KBM-7 (cell line): Measurements from ENCODE around the gene AHSA1.

Experiments
- DNase-seq: peaks from one replicate; pipeline ENCODE4 v3.0.0-alpha.2; 2015
- in situ Hi-C: fragments of 300-500 bp; cut with MboI; formaldehyde crosslinking; loops from 2 replicates; pipeline ENCODE4 v1.14.3; 2020; ENCODE audit warnings: low sequenced_read_pairs, low pct_unique_long_range_greater_than_20kb, mixed read lengths

The AHSA1 gene

DNA sequence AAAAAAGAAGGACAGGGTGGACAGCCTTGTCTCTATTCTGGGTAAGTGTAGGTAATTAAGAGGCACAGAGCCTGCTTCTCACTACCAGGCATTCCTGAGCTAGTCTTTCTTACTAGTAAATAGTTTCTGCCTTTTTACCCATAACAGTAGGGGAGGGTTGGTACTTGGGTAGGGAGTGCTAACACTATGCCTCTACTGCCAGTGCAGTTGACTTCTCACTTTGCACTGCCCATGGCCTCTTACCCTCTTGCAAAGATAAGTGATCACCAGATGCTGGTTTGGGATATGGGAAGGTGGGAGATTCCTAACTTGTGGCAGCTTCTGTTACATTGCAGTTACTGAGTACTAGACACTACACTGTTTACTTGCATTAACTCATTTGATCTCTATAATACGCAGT, 11.6 kb downstream of the AHSA1 start:
- in situ Hi-C loops: no loop called here
- no peak for DNase-seq

DNA sequence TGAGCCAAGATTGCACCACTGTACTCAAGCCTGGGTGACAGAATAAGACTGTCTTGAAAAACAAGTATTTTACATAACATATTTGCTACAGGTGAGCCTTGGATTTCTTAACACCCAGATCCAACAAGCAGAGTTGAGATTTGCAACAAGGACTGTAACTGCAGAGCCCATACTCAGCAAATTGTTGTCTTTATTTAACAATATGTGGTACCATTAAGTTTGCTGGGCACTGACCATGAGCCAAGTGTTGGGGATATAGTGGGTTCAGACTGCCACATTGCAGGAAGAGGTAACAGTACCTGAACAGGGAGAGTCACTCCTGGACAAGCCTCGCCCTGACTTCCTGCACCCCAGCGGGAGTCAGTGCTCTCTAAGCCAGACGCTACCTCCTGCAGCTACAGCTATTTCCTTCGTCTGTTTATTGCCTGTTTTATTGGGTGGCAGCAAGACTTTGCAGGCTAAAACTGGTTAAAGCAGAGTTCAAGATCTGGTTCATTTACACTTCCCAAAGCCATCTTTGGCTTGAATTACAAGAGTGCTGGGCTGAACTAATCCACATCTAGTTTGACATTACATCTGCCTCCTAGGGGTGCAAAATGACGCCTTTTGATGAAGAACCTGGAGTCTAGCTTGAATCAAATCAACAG, 12.5 kb downstream of the AHSA1 start:
- no peak for DNase-seq

DNA sequence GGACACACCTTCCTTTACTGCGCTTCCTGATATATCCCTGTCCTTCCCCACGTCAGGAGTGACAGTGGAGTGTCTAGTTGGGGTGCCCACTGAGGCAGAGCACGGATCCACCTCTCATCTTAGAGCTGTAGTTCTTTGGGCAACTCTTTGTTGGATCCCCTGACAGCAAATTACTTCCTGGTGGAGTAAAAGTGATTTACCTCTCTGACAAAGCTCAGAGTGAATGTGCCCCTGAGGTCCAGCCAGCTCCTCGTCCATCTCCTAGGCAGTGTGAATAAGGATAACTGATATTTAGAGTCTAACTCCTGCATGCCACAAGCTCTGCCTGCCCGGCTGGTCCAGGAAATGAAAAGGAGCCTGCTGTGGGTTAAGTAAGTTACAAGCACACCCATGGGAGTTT, 16.0 kb downstream of the AHSA1 start:
- no peak for DNase-seq

More for the DNA sequence above, 12.5 kb downstream of the AHSA1 start:
- in situ Hi-C loops: no loop called here

DNA sequence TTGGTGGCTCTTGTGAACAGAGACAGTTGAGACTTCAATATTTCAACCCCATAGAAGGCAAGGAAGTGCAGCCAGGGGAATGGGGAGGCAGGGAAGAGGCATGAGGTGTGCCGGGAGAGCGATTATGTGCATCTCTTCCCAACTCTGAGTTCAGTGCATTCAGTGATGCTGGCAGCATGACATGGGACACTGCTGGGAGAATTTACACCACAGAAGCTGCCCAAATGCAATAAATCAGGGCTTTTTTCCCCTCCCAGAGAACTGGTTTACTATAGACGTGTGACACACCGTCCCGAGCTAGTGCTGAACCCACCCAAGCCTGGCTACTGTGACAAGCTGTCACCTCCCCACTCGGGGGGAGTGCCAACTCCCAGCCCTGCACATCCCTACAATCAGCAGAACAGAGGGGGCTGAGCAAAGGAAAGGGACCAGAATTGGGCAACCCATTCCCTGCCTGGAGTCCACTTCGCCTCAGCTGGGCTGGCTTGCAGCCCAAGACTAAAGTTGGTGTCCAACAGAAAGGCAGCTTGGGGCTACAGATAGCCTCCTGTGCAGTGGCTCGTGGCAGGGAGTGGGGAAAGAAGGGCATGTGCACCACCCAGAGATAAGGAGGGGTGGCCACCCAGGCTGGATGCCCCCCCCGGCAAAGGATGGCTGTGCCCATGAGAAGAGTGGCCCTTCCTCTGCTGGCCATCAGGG, 16.7 kb downstream of the AHSA1 start:
- in situ Hi-C loops: no loop called here
- no peak for DNase-seq

More for the DNA sequence above, 16.0 kb downstream of the AHSA1 start:
- in situ Hi-C loops: no loop called here

DNA sequence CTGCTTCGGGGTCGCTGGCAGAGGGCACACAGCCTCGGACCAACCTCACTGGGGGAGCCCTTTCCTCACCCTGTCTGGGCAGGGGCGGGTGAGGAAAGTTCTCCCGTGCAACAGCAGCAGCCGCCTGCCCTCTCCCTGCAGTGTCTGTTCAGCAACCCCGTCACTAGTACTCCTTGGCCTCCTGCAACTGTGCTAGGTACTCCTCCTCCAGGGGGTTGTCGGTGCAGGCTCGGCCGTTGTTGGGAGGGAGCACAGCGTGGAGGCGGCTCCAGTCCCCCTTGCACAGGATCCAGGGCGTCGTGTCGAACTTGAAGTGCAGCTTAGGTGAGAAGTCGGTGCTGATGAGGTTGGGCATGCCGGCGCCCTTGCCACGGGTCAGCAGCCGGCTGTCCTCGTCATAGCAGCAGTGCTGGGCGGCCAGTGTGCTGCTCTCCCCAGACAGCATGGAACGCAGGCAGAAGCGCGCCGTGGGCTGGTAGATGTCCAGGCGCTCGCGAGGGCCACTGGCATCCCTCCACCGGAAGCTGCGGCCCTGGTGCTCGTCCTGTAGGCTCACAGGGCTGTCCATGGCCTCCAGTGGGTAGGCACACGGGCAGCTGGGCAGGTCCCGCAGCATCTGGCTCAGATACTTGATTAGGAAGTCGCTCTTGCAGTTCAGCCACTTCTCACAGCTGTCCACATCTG, 17.7 kb downstream of the AHSA1 start:
- DNase-seq: no peak
- in situ Hi-C loops: no loop called here

DNA sequence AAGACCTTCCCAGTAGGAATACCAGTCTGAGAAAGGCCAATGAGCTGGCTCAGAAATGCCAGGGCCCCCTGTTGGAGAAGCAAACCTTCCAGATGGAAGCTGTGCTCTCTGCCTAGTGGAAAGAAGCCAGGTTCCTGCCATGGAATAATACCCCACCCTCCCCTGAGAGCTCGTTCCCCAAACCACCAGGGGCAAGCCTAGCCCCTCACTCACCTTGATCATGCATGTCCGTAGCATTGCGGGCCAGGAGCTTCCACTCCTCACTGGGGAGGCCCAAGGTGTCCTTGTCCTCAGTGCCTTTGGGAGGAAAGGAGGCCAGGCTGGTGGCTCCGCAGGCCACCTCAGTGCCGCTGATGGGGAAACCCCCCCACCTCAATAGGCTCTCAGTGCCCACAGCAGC, 20.1 kb downstream of the AHSA1 start:
- in situ Hi-C loops: no loop called here
- DNase-seq: no peak

DNA sequence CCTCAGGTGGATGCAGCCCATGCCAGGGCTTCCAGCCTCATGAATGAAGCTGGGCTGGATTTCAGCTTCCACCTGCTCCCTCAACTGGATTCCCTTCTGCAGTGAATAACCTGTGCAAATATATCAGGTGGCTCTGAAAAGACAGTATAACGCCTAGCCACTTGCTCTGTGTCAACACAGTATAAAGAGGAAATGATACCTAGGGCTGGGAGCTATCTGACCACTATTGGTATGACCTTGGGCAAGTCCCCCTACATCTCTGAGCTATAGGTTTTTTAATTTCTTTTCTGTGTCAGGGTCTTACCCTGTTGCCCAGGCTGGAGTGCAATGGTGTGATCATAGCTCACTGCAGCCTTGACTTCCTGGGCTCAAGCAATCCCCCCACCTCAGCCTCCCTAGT, 20.9 kb downstream of the AHSA1 start:
- in situ Hi-C loops: no loop called here
- DNase-seq: no peak

DNA sequence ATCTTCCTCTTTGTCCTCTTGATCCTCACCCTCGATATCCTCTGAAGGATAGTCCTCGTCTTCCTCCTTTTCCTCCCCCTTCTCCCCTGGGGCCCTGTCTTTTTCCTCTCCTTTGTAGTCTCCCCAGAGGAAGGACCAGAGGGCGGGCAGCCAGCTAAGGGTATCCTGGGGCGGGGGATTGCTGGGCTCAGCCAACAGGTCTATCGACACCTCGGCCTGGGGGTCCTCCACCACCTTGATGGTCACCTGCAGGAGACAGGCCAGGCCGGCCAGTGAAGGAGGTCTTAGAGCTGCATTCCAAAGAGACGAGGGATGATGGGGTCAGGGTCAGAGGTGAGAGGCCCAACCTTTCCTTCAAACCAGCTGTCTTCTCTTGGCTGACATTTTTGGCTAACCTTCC, 24.5 kb downstream of the AHSA1 start:
- in situ Hi-C loops: no loop called here
- no peak for DNase-seq

DNA sequence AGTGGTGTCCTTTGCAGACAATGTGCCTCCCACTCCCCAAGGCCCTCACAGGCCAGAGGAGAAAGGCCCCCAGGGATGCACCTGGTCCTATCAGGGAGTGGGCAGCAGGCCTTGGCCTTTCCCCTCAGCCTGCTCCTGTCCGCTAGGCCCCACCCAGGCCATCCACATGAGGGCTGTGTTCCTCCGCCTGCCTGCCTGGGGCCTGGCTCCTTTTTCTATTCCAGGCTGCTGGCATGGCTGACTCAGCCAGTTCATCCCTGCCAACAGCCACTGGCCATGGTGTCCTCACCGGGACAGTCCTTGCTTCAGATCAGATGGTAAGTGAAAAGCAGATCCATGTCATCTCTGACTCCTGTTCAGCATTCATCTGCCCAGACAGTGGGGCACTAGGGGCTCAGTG, 27.4 kb downstream of the AHSA1 start:
- DNase-seq: no peak
- in situ Hi-C loops: no loop called here

DNA sequence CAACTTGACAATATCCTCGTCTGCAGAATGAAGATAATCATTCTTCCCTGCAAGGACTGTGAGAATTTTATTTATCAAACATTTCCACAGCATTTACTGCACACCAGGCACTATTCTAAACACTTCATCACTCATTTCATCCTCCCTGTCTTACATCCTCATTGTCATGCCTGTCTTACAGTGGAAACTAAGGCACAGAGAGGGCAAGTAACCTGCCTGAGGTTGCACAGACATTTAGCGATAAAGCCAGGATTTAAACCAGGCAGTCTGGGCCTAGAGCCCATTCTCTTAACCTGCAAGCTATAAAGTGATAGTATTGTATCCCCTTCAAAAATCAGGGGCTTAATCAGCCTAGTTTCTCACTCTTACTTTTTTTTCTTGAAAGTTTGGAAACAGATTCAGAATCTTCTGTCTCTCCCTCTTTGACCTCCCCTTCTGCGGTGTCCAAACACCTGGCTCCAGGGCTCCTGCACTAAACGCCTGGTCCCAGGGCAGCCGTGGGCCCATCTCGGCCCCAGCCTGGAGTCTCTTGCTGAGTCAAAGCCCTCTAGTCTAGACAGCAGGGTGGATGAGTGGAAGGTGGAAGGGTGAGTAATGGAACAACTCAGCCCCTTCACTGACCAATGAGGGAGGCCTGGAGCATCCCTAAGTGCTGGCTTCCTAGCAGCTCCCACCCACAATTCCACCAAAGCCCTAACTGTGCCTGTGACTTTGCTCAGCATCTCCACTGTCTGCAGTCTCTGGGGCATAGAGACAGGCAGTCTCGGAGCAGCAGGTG, 28.2 kb downstream of the AHSA1 start:
- in situ Hi-C loops: no loop called here
- DNase-seq: no peak

DNA sequence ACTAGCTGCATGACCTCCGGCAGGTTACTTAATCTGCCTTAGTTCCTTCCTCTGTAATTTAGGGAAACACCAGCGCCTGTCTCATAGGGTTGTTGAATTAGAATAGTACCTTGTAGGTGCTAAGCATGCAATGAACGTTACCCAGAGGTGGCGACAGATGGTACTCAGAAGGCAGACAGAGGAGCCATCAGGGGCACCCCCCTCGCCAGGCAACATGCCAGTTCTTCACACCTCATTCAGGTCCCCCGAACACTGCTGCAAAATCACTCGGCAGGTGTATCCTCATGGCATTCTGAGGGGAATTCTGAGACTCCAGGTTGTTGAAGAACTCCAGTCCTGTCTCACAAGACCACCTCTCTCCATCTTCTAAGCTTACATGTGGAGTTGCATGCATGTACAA, 30.7 kb downstream of the AHSA1 start:
- no peak for DNase-seq

DNA sequence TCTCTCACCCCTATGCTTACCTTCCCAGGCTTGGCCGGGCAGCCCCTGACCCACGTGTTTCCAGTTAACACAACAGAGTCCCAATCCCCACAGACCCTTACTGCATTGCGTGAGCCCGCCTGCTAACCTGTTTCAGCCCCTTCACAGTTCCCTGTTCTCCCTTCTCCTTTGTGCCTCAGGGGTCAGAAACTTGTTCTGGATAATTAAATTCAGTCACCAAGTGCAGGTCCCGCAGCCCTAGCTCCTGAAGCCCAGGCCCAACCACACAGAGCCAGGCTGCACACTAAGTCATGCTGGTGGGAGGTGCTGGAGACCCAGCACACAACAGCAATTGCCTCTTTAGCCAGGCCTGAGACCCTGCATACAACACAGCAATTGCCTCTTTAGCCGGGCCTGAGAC, 31.1 kb downstream of the AHSA1 start:
- DNase-seq: no peak
- in situ Hi-C loops: no loop called here

More for the DNA sequence above, 30.7 kb downstream of the AHSA1 start:
- in situ Hi-C loops: no loop called here

DNA sequence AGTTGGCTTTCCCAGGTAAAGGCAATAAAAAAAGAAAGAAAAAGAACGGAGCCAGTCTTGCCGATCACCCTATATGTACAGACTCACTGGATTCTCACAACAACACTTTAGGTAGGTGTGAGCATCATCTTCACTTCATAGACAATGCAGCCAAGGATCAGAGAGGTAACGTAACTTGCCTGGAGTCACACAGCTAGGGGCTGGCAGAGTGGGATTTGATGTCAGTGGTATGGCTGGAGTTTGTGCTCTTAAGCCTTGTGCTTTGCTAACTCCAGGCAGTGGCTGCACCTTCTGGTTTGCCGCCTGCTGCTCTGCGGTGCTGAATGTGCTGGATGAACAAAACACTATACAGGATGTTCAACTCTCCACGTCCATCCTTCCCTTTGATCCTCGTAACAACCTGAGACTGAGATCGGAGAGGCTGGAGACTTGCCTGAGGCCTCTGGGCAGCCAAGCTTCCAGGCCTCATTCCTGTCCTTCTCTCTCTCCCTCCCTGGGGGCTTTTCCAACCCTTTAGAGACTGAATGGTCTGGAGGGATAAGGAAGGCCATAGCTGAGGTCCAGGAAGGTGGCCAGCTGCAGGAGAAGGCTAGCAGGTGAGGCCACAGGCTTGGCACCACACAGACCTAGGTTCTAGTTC, 32.6 kb downstream of the AHSA1 start:
- DNase-seq: no peak
- in situ Hi-C loops: no loop called here

DNA sequence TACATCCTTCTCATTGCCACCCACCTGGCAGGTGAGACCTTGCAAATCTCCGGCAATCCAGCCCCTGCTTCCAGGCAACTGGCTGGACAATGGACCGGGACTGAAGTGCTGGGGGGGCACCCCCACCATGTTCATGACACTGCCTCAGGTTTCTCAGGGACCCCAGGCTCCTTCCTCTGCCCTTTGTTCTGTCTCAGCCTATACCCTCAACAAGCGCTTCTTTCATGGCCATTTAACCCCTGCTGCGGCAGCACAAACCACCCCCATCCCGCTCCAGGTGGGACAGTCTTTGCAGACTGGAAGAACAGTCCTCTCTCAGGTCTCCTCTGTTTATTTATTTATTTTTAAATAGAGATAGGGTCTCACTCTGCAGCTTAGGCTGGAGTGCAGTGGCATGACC, 33.2 kb downstream of the AHSA1 start:
- in situ Hi-C loops: no loop called here
- DNase-seq: no peak

DNA sequence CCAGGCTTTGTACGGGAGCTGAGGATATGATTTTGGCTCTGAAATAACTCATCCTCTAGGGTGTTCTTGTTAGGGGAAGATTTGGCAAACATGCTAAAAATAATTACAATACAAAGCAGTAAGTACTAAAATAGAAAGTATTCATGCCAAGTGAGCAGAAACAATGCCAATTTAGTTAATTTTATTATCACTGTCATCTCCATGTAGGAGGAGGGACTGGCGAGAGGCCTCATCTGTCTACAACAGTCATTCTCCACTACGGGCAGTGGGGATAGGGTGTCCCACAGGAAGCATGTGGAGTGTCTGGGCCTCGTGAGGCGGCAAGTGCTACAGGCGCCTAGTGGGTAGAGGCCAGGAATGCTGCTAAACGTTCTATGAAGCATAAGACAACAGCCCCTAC, 37.4 kb downstream of the AHSA1 start:
- DNase-seq: no peak
- in situ Hi-C loops: no loop called here

DNA sequence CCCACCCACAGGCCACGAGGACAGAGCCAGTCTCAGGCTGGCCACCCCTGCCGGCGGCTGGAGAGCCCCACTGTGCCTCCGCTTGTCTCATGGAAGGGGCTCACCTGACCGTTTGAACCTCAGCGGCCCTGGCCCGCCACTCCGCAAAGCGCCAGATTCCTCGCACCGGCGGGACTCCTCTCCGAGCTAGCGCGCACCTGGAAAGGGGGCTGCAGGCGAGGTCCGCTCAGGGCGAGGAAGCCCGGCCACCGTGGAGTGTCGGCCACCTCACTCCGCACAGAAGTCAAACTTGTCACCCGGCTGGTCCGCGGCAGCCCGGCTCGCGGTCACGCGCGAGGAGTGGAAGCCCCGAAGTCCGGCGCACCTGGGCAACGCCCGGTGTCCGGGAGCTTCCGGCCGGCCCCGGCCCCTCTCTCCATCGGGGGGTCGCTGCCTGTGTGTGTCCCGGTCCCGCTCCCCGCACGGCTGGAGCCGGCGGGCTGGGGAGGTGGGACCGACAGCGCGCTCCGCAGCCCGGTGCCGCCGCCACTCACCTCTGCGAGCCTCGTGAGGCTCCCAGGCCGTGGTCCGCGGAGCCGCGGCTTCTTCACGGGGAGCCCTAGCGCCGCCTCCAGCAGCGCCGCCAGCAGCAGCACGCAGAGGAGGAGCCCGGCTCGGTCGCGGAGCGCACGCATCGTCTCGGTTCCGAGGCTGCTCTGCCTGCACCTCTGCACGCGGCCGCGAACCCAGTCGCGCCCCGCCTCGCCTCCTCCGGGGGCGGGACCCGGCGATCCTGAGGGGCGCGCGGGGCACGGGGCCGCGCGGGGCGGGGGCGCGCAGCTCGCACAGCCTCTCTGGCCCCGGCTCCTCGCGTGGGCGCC, 40.5 kb downstream of the AHSA1 start, which contains the start of gene ISM2:
Gene ISM2, minus strand, starts transcription at position 697 of the 860 bp plus-strand sequence. Its CDS starts 23 bp downstream, at position 674.
- peak; percentile 46 for DNase-seq
- in situ Hi-C loops: no loop called here

DNA sequence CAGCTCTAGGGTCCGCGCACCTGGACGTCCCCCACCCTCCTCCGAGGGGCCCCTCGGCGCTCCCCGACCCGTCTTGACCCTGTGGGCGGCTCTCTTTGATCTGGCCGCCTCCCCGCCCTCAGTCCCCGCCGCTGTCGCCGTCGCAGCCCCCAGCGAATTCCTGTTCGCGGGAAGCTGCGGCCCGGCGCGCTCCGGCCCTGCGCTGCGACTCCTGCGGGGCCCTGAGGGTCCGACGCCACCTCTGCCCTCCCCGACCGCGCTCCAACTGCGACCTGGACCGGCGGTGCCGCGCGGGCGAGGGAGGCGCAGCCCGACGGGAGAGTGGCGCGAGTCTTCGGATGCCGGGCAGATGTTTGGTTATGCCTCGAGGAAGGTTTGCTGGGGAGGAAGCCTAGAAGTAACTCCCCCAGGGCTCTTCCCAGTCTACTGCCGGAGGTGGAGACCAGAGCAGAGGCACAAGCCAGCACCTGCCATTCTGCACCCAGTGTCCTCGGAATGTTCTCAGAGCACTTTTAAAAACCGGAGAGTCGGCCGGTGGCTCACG, 41.2 kb downstream of the AHSA1 start:
- DNase-seq: peak; percentile 38
- in situ Hi-C loops: no loop called here

DNA sequence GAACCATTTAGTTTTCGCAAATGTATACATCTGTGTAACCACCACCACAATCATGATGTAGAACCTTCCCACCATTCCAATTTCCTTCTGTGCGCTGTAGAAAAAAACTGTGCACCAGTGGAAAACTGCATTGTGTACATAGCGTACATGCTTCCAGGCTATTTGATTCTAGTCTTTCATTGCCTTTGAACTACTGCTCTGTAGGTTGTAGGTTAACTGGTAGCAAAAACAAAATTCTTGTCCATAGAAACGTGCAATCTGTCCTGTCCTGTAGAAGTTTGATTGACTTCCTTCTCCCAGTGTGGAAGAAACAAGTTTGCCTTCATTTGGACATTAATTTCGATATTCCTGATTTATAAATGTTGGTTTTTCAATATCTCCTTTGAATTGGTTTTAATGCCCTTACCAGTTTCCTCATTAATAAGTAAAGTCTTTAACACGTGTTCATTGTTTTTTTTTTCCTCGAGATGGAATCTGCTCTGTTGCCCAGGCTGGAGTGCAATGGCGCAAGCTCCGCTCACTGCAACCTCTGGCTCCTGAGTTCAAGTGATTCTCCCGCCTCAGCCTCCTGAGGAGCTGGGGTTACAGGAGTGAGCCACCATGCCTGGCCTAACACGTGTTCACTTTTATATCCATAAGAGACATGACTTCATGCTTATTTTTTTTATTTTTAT, 44.4 kb downstream of the AHSA1 start:
- in situ Hi-C loops: no loop called here
- no peak for DNase-seq
